ENCODE measurements around the gene MED8.

DNA sequence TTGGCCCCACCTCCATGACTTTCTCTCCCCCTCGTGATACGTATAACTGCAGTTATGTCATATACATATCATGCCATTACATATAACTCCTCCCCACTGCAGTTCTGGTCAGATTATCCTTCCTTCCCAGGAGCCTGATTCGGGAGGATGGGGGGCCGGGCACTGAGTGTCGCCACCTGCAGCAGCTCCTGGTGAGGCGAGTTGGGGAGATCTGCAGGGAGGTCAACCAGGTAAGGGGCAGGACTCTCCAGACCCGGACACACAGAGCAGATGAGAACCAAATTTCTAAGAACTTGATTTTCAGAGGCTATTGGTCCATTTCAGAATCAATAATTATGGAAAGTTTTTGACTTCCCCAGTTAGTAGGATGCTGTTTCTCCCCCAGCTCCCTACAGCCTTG is 44.7 kb upstream of the MED8 start:
- TF ChIP-seq, protein P1, sequence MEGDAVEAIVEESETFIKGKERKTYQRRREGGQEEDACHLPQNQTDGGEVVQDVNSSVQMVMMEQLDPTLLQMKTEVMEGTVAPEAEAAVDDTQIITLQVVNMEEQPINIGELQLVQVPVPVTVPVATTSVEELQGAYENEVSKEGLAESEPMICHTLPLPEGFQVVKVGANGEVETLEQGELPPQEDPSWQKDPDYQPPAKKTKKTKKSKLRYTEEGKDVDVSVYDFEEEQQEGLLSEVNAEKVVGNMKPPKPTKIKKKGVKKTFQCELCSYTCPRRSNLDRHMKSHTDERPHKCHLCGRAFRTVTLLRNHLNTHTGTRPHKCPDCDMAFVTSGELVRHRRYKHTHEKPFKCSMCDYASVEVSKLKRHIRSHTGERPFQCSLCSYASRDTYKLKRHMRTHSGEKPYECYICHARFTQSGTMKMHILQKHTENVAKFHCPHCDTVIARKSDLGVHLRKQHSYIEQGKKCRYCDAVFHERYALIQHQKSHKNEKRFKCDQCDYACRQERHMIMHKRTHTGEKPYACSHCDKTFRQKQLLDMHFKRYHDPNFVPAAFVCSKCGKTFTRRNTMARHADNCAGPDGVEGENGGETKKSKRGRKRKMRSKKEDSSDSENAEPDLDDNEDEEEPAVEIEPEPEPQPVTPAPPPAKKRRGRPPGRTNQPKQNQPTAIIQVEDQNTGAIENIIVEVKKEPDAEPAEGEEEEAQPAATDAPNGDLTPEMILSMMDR (IDR thresholded peaks at IDR 0.05), result no peak
- no peak for TF ChIP-seq EZH2 (IDR thresholded peaks at IDR 0.05)
- TF ChIP-seq EZH2phosphoT487 (IDR thresholded peaks at IDR 0.05), result no peak

Measured in neural progenitor cell (in vitro differentiated cells).